Stimulated activated CD8-positive, alpha-beta memory T cell treated with anti-CD3 and anti-CD28 coated beads, Interleukin-15, amount 100 ng/mL, for 4 hours (primary cell): ENCODE measurements around the gene TEAD4.

Experiments used
- DNase-seq, 2 donors: peaks; one replicate each; pipeline ENCODE4 v3.0.0-alpha.2; 2020; ENCODE audit warnings: low read depth in 2 of 2

The TEAD4 gene

DNA sequence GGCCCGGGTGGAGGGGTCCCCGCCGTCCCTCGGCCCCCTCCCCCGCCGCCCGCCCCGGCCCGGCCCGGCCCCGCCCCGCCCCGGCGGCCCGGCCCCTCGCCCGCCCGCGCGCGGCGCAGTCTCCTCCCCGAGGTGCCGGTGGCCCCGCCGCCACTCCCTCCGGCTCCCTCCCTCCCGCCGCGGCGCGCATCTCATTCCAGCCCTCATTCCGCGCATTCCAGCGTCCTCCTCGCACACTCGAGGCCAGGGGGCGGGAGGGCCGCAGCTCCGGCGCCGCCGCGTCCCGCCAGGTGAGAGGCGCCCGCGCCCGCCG is at the start of gene TEAD4:
TEAD4 (plus strand) TSS at position 206 of the 313 bp plus-strand sequence.
- no peak for DNase-seq

DNA sequence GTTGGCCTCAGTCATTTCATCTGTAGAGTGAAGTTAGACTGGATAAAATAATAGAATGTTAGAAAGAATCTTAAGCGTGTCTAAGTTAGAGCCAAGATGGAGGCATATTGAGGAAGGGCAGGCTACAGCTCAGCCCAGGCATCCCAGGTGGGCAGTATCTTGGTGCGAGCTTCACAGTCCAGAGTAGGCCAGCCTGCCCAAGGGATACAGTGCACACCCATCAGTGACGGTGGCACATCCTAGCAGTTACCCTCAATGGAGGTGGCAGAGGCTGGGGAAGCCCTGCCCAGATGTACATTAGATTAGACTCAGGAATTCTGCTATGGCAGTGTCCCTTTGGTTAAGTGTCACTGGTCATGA is 47.0 kb upstream of the TEAD4 start:
- DNase-seq = no peak

DNA sequence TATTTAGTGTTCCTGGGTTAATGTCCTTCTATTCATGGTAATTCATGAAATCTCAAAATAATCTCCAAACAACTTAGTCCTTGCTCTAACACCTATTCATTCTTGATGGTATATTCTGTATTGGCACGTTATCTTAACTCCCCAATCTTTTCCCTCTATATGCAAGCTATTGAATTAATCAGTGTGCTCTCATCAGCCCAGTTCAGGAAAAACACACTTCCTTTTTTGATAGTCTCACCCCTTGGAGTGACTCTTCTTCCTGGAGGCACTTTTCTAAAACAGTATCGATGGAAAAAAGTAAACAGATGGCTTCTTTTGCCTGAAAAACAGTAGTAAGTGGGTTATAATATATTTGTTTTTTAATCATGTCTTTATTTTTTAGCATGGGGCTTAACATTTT is 39.9 kb upstream of the TEAD4 start:
- DNase-seq = no peak

DNA sequence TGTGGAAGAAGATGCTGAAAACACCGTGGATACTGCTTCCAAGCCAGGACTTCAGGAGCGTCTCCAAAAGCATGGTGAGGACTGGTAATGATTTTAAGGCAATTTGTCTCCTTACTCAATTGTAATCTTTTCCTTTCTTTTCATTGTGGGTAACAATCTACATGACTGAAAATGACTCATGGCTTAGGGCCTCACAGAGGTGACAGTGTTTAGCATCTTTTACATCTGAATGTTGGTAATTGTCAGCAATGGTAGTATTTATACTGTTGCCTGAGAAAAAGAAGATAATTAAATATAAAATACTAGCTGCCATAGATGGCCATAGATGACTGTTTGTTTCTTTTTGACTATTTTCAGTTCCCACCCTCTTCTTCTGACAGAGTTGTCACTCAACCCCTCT is 36.9 kb upstream of the TEAD4 start:
- no peak for DNase-seq

DNA sequence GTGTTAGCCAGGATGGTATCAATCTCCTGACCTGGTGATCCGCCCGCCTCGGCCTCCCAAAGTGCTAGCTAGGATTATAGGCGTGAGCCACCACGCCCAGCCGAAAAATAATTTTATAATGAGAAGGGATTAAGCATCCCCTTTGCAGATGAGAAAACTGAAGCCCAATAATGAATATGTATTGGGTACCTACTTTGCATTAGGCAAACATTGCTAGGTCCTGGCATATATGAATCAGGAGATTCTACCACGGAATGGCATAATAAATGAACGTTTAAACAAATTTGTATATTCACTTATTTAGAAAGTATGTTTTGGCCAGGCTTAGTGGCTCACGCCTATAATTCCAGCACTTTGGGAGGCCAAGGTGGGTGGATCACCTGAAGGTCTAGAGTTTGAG is 36.1 kb upstream of the TEAD4 start:
- no peak for DNase-seq

DNA sequence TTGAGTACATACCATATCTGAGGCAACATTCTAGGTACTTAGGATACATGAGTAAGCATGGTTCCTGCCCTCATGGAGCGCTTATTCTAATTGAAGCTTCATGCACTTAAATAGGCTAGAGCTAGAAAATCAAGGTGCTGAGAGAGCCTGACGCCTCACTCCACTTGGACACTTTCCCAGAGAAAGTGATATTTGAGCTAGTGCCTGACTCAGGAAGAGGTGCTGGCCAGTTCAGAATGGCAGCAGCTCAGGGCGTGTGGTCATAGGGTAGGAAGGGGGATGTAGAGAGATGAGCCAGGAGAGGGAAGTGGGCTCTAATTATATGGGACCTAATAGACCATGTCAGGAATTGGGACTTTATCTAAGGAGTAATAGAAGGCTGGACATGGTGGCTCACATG is 35.2 kb upstream of the TEAD4 start:
- no peak for DNase-seq

DNA sequence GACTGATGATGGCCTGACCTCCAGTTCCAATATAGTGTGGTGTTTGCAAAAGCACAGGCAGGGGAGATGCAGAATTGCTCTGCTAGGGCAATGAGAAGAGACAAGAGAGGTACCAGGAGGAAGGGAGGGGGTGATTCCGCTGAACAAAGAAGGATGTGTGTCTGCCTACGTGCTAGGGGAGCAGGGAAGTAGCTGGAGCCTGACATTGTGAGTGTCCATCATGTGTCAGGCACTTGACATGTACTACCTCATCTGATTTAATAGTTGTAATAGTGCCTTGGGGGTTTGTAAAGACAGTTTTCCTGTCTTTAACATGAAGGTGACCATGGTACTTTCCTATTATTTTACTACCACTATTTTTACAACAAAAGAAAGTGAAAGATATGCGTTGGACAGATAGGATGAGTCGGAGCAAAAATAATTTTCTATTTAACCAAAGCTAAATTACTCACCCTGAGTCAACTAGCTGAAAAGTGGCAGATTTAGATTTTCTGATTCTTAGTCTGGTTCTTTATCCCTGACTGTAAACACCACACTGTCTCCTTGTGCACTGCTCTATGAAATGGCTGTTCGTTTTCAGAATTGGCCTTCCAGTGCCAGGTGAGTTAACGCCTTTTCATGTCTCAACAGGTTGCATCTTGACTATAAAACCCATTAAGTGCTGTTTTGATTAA is 33.7 kb upstream of the TEAD4 start:
- DNase-seq = no peak

DNA sequence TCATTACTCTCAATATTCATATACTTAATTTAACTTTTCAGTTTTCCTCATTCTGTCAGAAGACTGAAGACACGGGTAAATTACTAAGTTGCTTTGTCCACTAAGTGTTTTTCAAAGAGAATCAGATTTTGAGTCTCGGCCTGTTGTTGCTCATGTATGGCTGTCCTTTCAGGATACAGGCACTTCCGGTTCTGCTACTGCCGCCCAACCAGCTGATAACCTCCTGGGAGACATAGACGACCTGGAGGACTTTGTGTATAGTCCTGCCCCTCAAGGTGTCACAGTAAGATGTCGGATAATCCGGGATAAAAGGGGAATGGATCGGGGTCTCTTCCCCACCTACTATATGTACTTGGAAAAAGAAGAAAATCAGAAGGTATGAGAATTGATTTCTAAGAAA is 28.3 kb upstream of the TEAD4 start:
- no peak for DNase-seq

DNA sequence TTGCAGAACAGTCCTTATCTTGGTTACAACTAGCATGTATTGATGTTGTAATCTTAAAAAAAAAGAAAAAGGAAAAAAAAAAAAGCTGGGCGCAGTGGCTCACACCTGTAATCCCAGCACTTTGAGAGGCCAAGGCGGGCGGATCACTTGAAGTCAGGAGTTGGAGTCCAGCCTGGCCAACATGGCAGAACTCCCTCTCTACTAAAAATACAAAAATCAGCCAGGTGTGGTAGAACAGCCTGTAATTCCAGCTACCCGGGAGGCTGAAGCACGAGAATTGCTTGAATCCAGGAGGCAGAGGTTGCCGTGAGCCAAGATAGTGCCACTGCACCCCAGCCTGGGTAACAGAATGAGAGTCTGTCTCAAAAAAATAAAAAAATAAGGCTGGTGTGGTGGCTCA is 25.6 kb upstream of the TEAD4 start:
- DNase-seq = no peak

DNA sequence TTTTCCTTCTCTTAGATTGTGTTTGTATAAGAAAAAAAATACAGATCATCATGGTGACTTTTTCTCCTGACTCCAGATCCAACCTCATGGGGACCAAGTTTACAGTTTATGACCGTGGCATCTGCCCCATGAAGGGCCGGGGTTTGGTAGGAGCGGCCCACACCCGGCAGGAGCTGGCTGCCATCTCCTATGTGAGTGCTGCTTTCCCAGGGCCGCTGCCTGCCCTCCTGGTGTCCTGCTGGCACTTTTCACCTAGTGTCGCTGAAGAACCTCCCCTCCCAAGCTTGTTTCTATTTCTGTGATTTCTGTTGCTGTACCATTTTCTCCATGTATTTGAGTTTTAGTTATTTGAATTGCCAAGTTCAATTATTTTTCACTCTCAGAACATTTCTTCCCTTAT is 24.8 kb upstream of the TEAD4 start:
- DNase-seq = no peak

DNA sequence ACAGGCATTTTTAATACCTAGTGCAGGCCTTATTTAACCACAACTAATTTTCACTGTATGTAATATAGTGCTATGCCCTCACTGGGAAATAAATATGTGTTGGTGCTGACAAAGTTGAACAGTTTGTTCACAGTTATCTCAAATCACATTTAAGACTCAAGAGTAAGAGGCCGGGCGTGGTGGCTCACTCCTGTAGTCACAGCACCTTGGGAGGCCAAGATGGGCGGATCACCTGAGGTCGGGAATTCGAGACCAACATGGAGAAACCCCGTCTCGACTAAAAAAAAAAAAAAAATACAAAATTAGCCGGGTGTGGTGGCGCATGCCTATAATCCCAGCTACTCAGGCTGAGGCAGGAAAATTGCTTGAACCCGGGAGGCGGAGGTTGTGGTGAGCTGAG is 22.9 kb upstream of the TEAD4 start:
- DNase-seq = no peak

DNA sequence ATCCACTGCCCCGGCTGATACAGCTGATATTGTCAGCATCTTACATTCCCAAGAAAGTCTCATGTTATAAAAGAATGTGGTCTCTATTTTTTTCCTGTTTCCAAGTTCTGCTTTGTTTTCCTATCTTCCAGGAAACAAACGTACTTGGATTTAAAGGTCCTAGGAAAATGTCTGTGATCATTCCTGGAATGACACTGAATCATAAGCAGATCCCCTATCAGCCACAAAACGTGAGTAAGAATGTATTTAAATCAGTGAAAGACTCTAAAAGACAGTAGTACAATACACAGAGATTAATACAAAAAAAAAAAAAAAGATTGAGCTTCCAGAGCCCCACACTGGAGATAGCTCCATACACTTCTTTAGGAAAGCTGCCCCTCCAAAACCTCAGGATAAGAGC is 21.7 kb upstream of the TEAD4 start:
- no peak for DNase-seq

DNA sequence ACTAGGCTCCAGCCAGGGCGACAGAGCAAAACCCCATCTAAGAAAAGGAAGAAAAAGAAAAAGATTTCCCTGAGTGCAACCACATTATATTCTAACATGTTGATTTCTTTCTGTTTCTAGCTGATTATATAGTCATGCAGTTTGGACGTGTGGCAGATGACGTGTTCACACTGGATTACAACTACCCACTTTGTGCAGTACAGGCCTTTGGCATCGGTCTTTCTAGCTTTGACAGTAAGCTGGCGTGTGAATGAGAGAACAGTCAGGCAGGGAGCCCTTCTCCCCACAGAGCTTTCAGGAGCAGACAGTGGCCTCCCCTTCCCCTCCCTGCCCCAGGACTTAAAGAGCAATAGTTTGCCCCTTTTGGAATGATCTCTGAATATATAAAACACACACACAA is 20.0 kb upstream of the TEAD4 start:
- DNase-seq = no peak

DNA sequence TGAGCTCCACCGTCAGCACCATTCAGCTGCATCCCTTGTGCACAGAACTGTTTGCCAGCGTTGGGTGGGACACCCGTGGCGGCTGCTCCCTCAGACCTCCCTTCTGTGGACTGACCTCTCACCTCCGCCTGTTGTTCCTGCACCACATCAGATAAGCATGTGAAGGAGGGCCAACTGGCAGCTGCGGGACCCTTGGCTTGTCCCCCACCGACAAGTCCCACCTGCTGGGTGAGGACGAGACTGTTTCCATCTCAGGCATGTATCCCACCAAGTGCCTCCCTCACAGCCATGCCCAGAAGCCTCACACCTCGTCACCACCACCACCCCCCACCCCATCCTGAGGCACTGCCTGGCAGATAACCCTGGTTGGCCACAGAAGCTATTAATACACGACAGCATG is 18.6 kb upstream of the TEAD4 start:
- DNase-seq = no peak

DNA sequence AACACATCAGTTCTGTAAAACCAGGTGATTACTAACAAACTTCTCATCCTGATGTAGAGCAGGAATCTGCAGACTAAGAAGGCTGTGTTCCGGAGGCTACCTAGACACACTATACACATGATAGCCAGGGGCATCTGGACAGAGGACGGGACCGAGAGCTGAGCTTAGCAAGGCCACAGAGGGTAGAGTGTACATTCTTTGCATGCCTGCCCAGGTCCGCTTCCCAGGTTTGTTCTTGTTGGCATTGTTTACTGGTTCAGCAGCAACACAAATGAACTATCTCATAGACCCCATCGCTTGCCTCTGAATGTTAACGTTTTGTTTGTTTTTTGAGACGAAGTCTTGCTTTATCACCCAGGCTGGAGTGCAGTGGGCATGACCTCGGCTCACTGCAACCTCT is 17.7 kb upstream of the TEAD4 start:
- no peak for DNase-seq

DNA sequence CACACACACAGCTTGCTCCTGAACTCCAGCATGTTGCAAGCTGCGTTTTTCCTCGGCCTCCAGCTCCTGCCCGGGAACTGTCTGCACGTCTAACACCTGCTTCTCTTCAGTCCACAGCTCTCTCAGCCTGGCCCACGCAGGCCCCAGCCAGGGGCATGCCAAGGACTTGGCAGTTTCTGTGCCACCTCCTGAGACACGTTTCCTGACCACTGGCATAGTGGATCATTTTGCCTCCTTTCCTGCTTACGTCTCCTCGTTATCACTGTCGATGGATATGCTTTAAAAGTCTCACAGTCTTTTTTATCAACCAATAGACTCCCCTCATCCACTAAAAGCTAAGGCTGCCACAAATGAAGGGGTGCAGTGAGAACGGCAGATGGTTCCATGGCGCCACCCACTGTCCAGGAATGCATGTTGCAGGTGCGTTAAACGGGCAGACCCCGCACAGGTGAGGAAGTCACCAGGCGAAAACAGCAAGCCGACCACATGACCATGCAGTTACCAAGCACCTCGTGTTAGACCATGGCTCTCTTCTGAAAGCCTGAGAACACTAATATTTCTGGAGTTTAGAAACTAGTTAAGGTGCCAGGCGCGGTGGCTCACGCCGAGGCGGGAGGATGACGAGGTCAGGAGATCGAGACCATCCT is 14.7 kb upstream of the TEAD4 start:
- peak in 1 of 2 donors; percentile 9 for DNase-seq

DNA sequence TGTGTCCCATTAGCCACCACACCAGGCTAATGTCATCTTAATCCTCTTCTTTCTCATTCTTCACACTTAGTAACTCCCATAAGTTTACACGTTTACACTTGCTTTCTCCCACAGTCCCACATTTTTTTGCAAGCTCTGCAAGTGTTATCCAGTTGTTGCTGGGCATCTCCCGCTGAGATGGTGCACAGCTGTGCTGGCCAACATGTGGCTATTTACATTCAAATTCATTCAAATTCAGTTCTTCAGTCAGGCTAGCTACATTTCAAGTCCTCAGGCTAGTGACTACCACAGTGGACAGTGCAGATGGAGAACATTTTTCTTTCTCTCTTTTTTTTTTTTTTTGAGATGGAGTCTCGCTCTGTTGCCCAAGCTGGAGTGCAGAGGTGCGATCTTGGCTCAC is 9.8 kb upstream of the TEAD4 start:
- DNase-seq = no peak

DNA sequence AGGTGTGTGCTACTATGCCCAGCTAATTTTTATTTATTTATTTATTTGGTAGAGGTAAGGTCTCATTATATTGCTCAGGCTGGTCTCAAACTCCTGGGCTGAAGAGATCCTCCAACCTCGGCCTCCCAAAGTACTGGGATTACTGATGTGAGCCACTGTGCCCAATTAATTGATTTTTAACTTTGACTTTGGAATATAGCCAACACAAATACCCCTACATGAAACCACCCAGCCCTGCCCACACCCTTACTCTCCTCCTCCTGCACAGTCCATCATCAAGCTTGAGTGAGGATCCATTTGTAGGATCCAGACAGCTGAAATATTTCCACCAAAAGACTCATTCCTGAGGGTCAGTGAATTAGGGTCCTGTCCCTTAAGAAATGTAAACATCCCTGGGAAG is 3.3 kb upstream of the TEAD4 start:
- no peak for DNase-seq

DNA sequence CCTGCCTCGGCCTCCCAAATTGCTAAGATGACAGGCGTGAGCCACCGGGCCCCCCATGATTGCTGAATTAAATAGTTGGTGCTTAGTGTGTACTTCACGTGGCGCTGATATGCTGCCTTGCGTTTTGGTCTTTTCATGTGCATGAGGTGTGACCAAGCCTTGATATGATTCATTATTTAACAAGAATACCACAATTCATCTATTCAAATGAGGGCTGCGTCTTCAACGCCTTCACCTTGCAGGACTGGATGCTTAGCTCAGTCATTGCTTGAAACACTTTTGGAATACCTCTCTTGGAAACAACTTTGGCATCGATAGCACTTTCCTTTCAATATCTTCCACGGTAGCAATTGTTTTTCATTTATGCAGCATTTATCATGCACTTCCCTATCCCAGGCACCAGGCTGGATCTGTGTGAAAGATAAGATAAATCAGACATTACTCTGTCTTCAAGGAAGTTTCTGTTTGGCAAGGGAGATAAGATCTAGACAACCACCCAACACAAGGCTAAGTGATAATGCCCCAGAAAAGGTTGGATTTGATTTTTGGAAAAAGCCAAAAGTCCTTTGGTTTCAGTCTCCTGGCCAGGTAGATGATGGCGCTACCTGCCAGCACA is 1.3 kb upstream of the TEAD4 start:
- DNase-seq = no peak

DNA sequence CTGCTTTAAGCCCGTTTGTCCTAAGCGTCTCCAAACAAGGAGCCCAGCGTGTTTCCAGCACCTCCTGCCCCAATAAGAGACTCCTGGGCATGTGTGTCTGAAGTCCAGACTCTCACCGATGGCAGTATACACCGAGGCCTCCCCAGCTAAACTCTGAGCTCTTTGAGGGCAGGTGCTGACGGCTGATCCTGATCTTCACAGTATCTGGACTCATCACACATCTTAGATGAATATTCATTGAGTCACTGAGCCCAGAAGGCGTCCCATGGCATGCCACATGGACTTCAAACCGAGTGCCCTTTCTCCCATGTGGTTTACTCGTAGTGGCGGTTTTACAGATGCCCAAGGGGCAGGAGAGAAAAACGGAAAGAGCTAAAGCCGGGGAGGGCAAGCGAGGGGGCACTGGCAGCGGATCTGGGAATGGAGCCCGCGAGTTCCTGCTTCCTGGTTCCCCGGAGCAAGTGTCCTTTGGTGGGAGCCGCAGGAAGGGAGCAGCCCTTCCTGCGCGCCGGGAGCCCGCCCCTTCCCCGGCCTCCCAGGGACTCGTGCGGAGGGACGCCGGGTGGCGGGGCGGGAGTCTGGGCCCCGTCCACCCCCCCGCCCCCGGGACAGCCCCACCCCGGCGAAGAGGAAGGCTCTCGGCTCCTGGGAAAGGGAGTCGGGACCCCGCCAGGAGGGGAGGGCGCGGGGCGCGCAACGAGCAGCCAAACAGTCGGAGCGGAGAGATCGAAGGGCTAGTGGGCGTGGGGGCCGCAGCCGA is 585 bp upstream of the TEAD4 start:
- DNase-seq = no peak

DNA sequence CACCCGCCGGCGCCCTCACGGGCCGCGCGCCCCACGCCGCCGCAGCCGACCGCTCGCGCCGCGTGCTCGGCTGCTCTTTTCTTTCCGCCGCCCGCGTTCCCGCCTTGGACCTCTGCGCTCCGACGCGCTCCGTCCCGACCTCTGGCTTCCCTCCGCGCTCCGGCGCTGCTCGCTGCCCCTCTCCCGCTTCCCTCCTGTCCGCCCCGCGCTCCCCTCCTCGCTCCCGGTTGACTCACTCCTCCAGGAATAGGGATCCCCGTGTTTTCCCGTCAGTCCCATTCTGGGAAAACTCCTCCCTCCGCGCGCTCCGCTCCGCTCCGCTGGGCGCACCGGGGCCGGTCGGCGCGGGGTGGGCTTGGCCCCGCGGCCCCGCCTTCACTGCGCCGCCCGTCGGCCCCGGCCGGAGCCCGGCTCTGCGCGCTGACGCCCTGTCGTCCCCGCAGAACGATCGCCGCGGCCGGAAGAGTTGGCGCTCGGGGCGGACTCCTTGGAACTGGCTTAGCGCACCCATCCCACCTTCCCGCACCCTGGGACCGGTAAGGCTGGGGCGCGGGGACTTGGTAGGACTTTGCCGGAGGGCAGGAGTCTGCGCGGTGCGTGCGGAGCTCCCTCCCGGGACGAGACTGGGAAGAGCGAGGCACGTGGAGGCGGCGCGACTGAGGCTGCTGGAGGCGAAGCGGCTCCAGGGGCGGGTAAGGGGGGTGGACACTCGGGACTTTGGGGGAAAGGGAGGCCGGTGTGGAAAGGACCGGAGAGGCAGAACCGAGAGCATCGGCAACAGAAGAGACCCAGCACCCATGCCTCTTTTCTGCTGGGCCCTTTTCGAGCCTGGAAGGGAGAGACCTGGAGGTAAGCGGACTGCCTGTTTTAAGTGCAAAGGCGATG is 550 bp downstream of the TEAD4 start:
- DNase-seq = no peak

DNA sequence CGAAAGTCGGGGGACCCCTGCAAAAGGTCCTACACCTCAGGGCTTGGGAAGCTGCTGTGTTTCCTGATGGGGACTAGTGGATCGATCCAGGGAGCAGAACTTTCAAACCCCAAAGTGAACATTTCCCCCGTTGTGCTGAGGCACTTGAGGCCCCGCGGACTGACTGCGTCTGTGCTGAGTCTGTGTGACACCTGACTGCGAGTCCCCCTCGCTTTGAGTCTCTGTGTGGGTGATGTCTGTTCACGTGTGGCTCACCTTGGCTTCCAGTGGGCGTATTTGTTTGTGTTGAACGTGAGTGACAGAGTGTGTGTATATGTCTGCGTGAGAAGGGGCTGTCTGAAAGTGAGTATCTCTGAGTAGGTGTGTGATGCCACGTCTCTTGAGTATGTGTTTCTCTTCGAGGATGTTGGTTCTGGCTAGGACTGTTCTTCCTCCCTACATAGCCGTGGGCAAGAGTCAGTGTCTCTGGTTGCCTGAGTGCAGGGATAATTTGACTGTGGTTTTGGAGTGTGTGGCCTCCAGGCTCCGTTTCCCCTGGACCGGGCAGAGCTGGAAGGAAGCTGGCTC is 1.3 kb downstream of the TEAD4 start:
- DNase-seq = no peak
